Effector CD8-positive, alpha-beta T cell (primary cell): ENCODE results near the gene S100A3.

ENCODE experiments used
- DNase-seq: peaks from one replicate; lab custom pipeline; 2025; lab: John Stamatoyannopoulos, UW

S100A3 gene

DNA sequence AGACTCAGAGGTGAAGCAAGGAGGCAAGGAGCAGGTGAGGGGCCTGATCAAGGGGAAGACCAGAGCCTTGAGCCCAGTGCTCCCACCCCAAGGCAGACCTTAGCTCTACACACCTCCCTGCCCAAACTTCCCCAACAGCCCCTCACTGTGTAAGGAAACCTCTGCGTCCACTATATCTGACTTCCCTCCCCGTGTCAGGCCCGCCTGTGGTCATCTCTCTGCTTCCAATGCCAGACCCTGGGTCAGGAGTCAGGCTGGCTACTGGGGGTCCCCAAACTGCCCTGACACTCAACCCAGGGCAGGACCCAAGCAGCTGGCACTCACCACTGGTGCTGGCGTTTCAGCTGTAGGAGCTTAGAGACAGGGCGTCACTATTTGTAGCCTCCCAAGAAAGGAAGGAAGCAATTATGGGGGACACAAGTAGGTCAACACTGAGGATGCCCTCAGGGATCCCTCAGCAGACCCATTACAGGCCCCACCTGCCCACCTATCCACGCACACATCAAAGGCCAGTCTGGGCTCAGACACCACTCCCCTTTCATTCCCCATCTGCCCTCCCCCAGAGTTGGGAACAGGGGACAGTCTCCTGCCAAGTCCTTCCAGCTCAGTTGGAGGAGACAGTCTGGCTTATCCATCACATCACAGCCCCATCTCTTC lies 811 bp upstream of the S100A3 start:
- no peak for DNase-seq

DNA sequence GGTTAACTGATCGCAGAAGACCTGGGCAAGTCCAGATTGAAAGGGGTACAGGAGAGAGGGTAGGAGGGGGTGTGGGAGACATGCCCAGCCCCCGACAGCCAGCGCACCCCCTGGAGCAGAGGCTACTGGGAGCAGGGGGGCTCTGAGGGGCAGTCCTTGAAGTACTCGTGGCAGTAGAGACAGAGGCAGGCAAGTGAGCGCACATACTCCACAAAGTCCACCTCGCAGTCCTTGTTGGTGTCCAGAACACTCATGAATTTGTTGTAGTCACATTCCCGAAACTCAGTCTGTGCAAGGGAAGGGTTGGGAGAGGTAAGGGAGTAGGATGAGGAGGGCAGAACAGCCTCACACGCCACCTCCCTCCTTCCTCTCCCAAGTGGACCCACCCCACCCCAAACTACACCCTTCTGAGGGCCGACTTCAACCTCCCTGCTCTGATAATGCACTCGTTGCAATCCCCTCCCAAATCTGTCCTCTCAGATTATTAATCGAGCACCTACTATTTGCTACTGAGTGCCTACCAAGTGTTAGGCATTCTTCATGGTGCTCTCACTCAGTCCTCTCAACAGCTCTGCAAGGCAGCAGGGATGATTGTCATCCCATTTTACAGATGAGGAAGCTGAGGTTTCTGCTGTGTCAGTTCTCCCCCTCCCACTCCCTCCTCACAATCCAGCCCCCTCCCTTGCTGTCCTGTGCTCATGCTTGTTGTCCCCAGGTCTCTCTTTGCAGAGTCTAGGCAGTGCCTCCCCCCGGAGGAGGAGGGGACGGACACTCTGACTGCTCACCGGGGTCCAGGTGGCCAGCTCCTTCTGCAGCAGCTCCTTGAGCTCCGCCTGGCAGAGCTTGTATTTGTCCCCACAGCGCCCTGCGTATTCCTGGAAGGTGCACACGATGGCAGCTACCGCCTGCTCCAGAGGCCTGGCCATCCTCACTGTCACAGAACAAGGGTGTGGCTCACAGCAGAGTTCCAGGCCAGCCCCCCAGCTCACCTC lies 1.2 kb downstream of the S100A3 start:
- no peak for DNase-seq

DNA sequence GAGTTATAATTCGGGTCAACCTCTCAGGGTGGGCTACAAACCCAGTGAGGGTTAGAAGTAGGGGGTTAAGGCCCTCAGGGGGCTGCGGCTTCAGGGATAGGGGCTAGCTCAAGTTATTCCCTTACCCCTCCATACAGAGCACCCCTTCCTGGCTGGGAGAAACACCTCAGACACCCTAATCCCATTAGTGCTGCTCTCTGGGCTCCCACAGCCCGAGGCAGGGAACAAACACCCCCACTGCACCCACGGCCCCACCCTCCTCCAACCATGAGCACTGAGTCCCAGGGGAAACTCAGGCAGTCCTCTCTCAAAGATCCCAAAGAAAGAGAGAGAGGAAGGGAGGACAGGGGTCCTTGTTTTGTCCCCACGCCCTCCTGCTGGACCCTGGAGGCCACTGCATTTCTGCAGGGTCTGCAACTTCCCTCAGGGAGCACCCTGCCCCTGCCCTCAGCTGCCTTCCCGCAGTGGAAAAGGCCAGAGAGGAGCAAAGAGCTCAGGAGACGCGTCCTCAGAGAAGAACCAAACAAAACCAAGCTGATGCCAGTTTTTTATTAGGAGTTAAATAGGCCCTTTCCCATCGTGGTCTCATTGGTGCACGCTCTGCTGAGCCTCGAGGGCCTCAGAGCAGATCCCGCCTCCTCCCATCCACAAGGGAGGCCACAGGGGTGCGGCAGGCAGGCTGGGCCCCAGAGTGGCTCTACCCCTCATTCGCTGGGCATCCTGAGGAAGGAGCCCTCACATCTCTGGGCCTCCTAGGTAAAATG lies 2.1 kb downstream of the S100A3 start:
- DNase-seq, result no peak

DNA sequence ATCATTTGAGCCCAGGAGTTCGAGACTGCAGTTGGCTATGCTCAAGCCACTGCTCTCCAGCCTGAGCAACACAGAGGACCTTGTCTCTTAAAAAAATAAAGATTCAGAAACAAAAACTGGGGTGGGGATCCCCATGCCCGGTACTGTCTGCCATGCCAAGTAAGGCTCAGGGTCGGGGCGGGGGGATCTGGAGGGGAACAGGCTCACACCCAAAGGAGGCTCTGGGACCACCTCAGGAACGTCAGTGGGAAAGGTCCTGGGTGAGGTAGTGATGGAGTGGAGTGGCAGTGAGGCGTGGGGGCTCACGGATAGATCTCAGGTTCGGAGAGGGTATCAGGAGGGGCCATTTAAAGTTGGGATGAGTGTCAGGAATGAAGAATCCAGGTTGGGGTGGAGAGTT lies 2.7 kb downstream of the S100A3 start:
- DNase-seq, result no peak

DNA sequence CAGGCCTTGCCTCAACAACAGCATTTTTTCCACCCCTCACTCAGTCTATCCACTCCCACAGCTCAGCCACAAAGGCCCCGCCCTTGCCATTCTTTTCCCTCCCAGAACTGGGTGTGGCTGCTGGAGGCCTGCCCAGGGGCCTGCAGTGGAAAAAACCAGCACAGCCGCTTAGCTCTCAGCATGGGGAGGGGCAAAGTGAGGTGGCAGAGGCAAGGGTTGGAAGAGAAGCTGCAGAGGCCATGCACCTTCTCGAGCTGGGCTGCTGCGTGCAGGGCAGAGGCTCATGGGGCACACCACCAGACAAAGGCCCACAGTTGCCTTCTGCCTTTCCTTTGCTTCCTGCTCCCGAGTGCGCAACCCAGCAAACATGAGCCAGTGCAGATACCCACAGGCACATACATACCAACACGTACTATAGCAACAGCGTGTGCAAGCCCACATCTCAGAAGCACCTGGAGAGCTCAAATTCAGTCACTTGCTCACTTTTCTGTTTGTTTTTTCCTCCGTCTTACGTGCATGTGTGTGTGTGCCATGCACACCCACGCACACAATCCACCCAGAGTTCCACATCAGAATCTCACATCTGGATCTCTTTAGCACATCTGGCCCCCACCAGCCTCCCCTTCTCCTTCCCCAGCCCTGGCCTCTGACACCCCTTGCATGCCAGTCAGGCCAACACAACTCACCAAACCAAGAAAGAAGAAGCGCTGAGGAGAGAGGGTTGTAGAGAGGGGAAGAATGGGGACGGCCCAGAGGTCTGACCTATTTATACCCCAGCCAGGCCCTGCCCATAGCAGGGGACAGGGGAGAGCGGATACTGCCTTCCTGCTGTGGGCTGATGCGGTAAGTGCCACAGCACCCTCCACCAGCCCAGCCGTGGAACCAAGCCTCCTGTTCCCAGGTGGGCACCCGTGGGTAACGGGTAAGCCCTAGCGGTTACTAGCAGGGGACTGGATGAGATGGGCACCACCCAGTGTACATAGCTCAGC lies 3.7 kb downstream of the S100A3 start, which contains the start of gene S100A4:
TSS of gene S100A4 (minus strand) at position 740 of the 989 bp plus-strand sequence. CDS start 1,012 bp downstream, outside the sequence.
- DNase-seq, result peak; percentile 68

DNA sequence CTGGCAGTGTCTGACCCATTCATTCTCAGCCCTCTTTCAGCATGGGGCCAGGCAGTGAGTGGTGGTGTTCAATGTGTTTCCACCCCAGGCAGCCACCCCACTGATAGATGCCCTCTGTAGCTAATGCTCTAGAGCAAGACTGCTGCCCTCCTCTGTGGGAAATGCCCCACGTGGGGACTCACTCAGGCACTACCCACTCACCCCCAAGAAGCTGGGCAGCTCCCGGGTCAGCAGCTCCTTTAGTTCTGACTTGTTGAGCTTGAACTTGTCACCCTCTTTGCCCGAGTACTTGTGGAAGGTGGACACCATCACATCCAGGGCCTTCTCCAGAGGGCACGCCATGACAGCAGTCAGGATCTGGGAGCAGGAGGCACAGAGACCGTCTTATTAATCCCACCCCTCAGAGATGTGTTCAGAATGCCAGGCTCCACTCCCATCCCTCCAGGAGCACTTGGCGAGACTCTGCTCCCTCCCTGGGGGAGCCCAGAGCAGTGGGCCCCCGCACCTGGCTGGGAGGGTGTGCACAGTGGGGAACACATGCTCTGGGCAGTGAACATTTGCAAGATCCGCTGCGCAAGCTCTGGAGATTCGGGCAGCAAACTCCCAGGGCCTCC lies 4.5 kb downstream of the S100A3 start:
- no peak for DNase-seq

DNA sequence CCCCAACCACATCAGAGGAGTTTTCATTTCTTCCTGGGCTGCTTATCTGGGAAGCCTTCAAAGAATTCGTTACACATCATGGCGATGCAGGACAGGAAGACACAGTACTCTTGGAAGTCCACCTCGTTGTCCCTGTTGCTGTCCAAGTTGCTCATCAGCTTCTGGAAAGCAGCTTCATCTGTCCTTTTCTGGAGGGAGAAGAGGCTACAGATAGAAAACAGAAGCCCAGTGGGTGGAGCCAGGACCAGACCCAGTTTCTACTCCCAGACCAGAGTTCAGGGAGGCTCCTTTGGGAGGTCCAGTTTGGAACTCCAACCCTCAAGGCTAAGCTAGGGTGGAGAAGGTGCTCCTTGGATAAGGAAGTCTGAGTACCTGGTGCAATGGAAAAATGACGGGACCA lies 5.3 kb downstream of the S100A3 start:
- no peak for DNase-seq

DNA sequence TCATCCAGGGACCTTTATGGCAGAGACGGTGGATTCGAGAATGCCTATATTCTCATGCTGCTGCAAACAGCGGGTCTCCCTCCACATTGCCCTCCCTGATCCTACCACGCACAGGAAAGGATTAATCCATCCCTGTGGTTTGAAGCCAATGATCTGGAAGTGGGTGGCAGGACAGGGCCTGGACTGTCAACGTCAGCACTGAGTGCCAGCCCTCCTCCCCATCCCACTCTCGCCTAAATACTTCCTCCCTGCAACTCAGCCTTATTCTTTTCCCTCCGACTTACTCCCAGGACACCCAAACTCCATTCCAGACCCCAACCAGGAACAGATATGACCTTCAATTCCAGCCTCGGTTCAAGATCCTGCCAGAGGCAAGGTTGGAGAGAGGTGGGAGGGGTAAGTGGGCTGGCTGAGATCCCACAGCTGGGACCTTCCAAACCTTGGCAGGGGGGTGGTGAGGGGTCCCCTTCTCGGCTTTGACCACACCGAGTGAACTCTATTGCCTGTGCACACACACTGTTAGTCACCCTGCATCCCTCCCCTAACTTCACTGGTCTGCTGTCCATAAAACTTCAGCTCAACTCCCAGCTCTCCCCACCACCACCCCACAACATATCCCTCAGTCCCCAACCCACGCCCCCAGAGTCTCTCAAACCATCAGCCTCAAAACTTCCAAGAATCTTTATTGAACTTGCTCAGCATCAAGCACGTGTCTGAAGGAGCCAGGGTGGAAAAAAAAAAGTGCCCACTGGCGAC lies 5.9 kb downstream of the S100A3 start:
- DNase-seq, result no peak

DNA sequence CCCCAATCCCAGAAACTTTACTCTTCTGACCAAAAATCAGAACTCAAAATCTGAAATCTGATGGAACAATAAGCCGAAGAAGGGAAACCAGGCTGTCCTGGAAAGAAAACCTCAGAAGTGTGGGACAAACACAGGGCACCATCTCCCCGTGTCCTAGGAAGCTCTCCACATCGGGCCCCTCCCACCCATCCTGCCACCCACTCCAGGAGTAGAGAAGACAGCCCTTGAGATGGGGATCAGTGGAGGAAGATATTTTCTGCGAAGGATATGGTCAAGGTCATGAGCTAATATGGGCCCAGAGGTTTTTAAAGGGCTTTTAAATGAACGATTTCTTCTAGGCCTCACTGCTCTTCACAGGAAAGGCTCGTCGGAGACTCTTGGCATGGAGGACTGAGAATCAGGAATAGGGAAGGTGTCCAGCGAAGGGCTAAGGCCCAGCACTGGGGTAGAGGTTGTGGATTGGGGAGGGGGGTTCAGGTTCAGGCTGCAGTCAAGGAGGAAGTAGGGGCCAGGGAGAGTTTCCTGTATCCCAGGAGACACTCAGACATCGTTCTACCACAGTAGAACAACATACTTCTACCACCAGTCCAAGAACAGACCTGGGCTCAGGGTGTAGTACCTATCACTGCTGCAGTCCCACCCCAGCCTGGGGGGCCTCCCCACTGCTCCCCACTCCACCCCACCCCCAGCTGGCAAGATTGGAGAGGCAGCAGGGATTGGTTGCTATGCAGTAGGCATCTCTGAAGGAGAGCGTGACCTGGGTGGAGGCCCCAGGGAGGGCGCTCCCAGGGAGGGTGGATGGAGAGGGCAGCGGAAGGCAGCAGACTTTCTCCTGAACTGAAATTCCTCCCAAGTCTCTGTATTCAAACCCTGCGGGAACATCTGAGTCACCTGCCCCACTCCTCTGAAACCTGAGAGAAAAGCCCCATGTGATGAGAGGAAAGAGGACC lies 7.1 kb downstream of the S100A3 start:
- no peak for DNase-seq

DNA sequence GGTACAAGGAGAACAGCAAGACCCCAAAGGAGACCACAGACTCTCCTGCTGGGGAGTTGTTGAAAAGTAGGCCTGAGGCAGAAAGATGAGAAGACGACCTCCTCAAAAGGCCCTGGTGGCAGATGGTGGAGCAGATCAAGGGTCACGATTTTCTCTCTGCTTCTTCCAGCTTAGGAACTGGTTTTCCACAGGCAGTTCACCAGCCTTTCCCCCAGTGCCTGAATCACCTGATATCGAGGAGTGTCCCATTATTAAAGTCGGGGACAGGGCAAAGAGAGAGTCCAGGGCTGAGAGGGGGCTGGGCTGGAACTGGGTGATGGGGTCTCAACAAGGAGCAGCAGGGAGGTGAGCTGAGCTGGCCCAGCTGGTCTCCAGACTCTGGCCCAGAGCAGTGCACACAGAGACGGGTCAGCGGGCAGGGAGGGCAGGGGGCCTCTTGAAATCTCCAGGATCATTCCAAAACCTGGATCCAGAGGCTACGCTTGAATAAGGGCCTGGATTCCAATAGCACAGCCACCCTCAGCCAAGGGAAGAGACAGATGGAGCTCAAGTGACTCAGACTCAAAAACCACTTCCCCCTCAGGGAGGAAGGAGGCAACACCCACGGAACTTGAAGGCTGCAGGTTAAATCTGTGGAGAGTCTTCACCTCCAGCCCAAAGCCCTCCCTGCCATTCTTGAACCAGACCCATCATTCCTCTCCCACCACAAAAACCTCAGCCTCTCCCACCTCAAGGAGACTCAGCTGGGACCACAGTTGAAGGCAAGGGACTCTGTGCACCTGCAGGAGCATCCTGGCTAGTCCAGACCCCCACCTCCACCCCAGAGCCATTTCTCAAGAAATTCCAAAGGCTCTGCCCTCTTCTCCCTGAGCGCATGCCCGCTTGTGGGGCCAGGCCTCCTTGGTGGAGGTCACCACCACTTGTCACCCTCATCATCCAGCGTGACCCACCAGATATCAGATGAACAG lies 8.4 kb downstream of the S100A3 start, which contains the start of gene S100A5:
TSS of gene S100A5 (minus strand) at position 541 of the 968 bp plus-strand sequence. CDS start 743 bp downstream, outside the sequence.
- no peak for DNase-seq

DNA sequence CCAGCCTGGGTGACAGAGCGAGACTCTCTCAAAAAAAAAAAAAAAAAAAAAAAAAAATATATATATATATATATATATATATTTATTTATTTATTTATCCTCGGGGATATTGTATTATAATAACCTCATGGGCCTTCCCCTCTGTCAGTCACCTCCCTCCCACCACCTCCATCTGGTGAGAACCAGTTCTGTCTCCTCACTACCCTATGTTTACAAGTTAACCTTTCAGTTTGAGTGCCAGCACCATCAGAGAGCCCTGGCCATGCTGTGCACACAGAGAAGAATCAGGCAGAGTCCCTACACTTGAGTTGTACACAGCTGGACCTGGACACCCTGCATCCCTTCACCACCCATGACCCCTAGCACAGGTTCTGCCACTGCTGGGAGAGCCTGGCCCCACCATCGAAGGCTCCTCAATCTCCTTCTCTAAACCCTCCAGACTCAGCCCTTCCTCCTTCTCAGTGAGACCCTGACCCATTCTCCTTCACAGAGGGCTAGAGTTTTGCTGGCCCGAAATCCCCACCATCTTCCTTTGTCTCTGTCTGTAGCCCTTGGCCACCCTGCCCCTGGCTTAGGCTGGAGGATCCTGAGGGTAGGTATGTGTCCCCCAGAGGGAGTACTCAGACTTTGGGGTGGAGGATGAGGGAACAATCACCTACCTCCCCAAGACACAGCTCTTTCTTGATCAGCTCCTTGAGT lies 9.5 kb downstream of the S100A3 start:
- no peak for DNase-seq

DNA sequence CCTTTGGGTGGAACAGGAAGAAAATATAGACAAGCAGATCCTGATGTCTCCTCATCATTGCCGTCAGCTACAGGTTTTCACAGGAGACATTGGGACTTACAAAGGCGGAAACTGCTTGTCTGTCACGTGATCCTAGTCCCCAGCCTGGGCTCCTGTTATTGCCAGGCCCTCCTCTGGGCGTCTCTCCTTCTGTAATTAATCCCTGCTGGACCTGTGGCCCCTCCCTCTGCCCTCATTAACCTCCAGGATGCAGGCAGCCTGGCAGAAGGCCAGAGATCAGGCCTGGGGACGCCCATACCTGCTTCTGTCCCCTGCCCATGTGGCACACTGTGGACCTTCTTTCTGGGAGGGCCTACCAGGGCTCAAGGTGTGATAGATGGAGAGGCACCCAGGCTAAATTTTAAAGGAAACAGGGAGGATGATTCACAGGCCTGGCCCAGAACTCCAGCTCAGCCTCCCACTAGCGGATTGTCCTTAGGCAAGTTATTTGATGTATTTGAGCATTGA lies 10.7 kb downstream of the S100A3 start:
- no peak for DNase-seq

DNA sequence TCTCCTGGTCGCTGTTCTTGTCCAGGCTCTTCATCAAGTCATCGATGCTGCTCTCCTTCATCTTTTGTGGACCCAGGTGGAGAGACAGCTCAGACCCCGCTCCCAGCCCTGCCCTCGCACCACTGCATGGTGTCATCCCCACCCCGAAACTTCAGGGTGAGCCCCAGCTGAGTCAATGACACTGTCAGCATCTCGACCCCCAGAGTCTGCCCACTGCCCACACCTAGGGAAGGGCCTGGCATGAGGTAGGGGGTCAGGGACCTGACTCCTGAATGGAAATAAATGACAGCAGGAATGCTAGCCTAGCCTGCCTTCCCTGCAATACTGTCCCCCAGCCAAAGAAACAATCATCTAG lies 11.7 kb downstream of the S100A3 start:
- DNase-seq, result no peak

DNA sequence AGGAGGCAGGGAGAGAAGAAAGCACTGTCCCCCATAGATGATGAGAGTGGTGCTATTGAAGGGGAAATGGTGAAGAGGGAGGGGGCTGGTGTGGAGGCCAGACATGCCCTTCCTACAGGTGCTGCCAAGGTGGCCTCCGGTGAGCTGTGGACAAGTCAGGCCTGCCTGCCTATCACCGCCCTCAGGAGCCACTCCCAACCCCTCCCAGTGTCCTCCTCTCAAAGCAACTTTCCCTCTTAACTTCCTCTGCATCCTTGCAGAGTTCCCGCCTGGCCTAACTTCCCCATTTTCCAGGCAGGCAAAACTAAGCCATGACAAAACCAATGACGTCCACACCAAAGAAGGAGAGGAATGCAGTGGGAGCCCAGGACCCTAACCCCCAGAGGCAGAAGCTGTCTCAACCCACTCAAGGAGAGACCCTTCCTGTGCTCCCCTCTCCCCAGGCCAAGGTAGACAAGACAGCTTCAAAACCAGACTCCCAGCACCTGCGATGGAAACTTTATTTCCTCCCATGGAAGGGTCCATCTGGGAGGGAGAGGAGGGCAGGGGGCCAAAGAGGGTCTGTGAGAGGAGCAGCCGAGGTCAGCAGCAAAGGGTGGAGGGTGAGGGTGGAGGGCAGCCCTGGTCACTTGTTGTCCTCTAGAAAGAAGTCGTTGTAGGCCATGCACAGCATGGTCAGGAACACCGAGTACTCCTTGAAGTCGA lies 12.2 kb downstream of the S100A3 start:
- DNase-seq, result no peak

DNA sequence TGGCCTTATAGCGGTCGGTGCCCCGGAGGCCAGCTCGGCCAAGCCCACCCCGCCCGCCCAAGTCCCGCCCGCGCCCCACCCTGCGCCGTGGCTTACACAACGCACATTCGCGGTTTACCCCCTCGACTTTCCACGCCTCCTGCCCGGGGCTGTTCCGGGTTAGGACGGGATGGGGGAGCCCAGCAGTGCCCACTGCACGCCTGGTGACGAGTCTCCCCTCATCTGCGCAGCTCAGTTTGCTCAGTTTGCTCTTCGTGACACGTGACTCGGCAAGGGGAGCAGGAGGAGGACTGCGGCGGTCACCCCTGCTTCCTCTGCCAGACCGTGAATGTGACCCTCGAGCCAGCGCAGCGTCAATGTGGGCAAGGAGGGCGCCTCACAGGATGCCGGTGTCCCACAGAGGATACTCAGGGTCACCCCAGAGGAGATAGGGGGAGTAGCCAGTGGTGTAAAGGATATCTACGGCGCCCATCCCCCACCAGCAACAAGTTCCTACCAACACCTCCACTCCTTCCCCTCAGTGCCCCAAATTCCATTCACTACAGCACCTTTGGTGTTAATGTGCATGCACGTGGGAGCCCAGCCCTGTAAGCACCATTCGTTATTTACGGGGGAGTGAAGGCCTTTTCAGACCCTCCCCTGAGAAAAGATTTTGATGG lies 12.9 kb downstream of the S100A3 start:
- DNase-seq, result peak; percentile 71
